KMS-11 (cell line): ENCODE data around the gene PRPF39.

ENCODE experiments used
- H2AFZ ChIP-seq: fragments of 200-600 bp; sonication (generic); 2 replicates; pipeline ENCODE4 v1.6.1; 2016; ENCODE audit warnings: antibody characterized with exemption, mixed run types, low read depth
- H3K27ac ChIP-seq: fragments of 200-600 bp; sonication (generic); 2 replicates; pipeline ENCODE4 v1.6.1; 2016; ENCODE audit warnings: mild to moderate bottlenecking, mixed run types
- H3K27me3 ChIP-seq: fragments of 200-600 bp; sonication (generic); 2 replicates; pipeline ENCODE4 v1.6.1; 2017; ENCODE audit warnings: mild to moderate bottlenecking, low read depth, mixed run types, moderate library complexity; ENCODE audit not compliant: insufficient read depth
- H3K36me3 ChIP-seq: fragments of 200-600 bp; sonication (generic); 2 replicates; pipeline ENCODE4 v1.6.1; 2017; ENCODE audit warnings: mild to moderate bottlenecking, mixed run types; ENCODE audit not compliant: insufficient read depth
- H3K4me1 ChIP-seq: fragments of 200-600 bp; sonication (generic); 2 replicates; pipeline ENCODE4 v1.6.1; 2016; ENCODE audit warnings: mild to moderate bottlenecking, low read depth, mixed run types; ENCODE audit not compliant: poor library complexity, severe bottlenecking
- H3K4me2 ChIP-seq: fragments of 200-600 bp; sonication (generic); 2 replicates; pipeline ENCODE4 v1.7.0; 2016; ENCODE audit warnings: mild to moderate bottlenecking, mixed run types
- H3K4me3 ChIP-seq: fragments of 200-600 bp; sonication (generic); IDR thresholded peaks from 2 replicates; pipeline ENCODE4 v1.6.1; 2017; ENCODE audit warnings: low read depth, low read length, mixed read lengths; ENCODE audit not compliant: insufficient read depth
- H3K79me2 ChIP-seq: fragments of 200-600 bp; sonication (generic); 2 replicates; pipeline ENCODE4 v1.6.1; 2016; ENCODE audit warnings: low read depth, mixed run types; ENCODE audit not compliant: insufficient read depth
- H3K9ac ChIP-seq: fragments of 200-600 bp; sonication (generic); 2 replicates; pipeline ENCODE4 v1.6.1; 2016; ENCODE audit warnings: mild to moderate bottlenecking, mixed run types
- H4K20me1 ChIP-seq: fragments of 200-600 bp; sonication (generic); 2 replicates; pipeline ENCODE4 v1.6.1; 2016; ENCODE audit warnings: mild to moderate bottlenecking, mixed run types; ENCODE audit not compliant: insufficient read depth
- CTCF ChIP-seq: fragments of 200-600 bp; sonication (generic); conservative IDR thresholded peaks from 2 replicates; pipeline ENCODE4 v1.6.1; 2017; ENCODE audit warnings: low read depth, mild to moderate bottlenecking, antibody characterized with exemption, low read length, moderate library complexity, mixed read lengths

Gene PRPF39

GRCh38 chr14:45051896-45052295 lies 32.0 kb upstream of the PRPF39 start:
- Histone ChIP-seq H2AFZ (no peak overlapping the region), H3K27me3 (no peaks in the 10 kb centered on the region), H3K36me3 (no peaks in the 10 kb centered on the region), H3K27ac (no peak overlapping the region), H3K9ac (no peak overlapping the region), H4K20me1 (no peaks in the 10 kb centered on the region), H3K4me1 (no peaks in the 10 kb centered on the region), H3K79me2 (no peaks in the 10 kb centered on the region), H3K4me2 (no peak overlapping the region), H3K4me3 (no peak overlapping the region)
- TF ChIP-seq CTCF, result no peak

GRCh38 chr14:45057349-45057748 lies 26.6 kb upstream of the PRPF39 start:
- TF ChIP-seq CTCF, result no peak
- no peaks in the 10 kb centered on the region for H3K36me3 ChIP-seq

GRCh38 chr14:45057881-45058364 lies 26.0 kb upstream of the PRPF39 start:
- no peaks in the 10 kb centered on the region for H3K79me2 ChIP-seq
- H3K27me3 ChIP-seq, result no peaks in the 10 kb centered on the region
- H3K36me3 ChIP-seq, result no peaks in the 10 kb centered on the region
- H4K20me1 ChIP-seq, result no peaks in the 10 kb centered on the region
- no peak overlapping the region for H3K27ac ChIP-seq
- no peak overlapping the region for H3K4me2 ChIP-seq
- H3K4me1 ChIP-seq, result no peaks in the 10 kb centered on the region
- no peak for TF ChIP-seq CTCF
- H3K4me3 ChIP-seq, result no peak overlapping the region
- H3K9ac ChIP-seq, result no peak overlapping the region
- H2AFZ ChIP-seq, result no peak overlapping the region

More at GRCh38 chr14:45057349-45057748, 26.6 kb upstream of the PRPF39 start:
- H3K27me3 ChIP-seq, result no peaks in the 10 kb centered on the region
- no peak overlapping the region for H3K4me3 ChIP-seq
- no peaks in the 10 kb centered on the region for H4K20me1 ChIP-seq
- H3K79me2 ChIP-seq, result no peaks in the 10 kb centered on the region
- no peak overlapping the region for H3K27ac ChIP-seq
- no peak overlapping the region for H3K9ac ChIP-seq
- H2AFZ ChIP-seq, result no peak overlapping the region
- H3K4me1 ChIP-seq, result no peaks in the 10 kb centered on the region
- no peak overlapping the region for H3K4me2 ChIP-seq

GRCh38 chr14:45060551-45060950 lies 23.4 kb upstream of the PRPF39 start:
- H3K36me3 ChIP-seq, result no peaks in the 10 kb centered on the region
- H3K4me1 ChIP-seq, result no peaks in the 10 kb centered on the region
- no peaks in the 10 kb centered on the region for H3K27me3 ChIP-seq
- no peaks in the 10 kb centered on the region for H3K79me2 ChIP-seq
- no peaks in the 10 kb centered on the region for H4K20me1 ChIP-seq
- H3K27ac ChIP-seq, result no peak overlapping the region
- no peak overlapping the region for H3K9ac ChIP-seq
- TF ChIP-seq CTCF, result no peak
- no peak overlapping the region for H3K4me2 ChIP-seq
- no peak overlapping the region for H2AFZ ChIP-seq
- H3K4me3 ChIP-seq, result no peak overlapping the region

GRCh38 chr14:45065540-45065939 lies 18.4 kb upstream of the PRPF39 start:
- Histone ChIP-seq H3K27ac (no peak overlapping the region), H4K20me1 (no peaks in the 10 kb centered on the region), H3K4me1 (no peaks in the 10 kb centered on the region), H3K4me2 (no peak overlapping the region), H3K79me2 (no peaks in the 10 kb centered on the region), H2AFZ (no peak overlapping the region), H3K9ac (no peak overlapping the region), H3K4me3 (no peak overlapping the region), H3K27me3 (no peaks in the 10 kb centered on the region), H3K36me3 (no peaks in the 10 kb centered on the region)
- no peak for TF ChIP-seq CTCF
